ENCODE measurements around the gene PACRG.

- TF ChIP-seq CTCF (conservative IDR thresholded peaks at IDR 0.05 in 1 of 2, IDR thresholded peaks at IDR 0.05 in 1 of 2; ENCODE audit: extremely low read depth in 1 of 2, insufficient read depth in 1 of 2, low read depth in 1 of 2, low read length in 2 of 2) (no peak), EZH2 (IDR thresholded peaks at IDR 0.05; ENCODE audit: borderline replicate concordance, low read length) (no peak)
Observed at GRCh38 chr6:162964488-162965140, 236.8 kb downstream of the PACRG start.
